ENCODE data around the gene PHLPP1.

DNA sequence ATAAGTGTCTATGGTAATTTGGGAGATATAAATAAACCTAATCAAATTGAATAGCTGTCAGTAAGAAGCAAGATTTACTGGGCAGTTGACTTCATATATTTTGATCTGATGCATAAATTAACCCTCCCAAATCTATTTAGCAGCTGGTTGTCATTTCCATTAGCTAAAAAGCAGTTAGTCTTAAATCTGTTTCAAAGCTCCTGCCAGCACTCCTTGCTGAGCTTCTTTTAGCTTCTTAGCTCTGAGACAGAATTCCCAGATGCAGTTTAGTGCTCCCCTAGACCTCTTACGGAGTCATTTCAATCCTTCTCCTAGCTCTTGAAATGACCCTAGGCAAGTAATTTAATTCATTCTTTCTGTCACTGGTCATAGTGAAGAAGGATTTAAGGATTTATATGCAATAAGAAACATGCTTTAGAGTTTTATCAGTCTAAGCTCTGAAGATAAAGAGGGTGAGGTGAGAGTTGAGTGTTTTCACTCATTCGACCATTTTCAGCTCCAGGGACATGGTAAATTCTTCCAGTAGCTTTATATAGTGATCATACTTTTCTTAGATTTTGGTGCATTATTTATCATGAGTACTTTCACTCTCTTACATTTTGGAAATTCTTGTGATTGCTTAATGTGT, 98.9 kb downstream of the PHLPP1 start:
- TF ChIP-seq, protein P1, sequence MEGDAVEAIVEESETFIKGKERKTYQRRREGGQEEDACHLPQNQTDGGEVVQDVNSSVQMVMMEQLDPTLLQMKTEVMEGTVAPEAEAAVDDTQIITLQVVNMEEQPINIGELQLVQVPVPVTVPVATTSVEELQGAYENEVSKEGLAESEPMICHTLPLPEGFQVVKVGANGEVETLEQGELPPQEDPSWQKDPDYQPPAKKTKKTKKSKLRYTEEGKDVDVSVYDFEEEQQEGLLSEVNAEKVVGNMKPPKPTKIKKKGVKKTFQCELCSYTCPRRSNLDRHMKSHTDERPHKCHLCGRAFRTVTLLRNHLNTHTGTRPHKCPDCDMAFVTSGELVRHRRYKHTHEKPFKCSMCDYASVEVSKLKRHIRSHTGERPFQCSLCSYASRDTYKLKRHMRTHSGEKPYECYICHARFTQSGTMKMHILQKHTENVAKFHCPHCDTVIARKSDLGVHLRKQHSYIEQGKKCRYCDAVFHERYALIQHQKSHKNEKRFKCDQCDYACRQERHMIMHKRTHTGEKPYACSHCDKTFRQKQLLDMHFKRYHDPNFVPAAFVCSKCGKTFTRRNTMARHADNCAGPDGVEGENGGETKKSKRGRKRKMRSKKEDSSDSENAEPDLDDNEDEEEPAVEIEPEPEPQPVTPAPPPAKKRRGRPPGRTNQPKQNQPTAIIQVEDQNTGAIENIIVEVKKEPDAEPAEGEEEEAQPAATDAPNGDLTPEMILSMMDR (conservative IDR thresholded peaks at IDR 0.05; ENCODE audit: low read depth, low read length): no peak
- TF ChIP-seq EZH2 (IDR thresholded peaks at IDR 0.05; ENCODE audit: borderline replicate concordance, low read depth, low read length, poor library complexity, severe bottlenecking): no peak
